Fibroblast of lung (primary cell): ENCODE results near the gene DMAC2. TPM values are rescaled to one million over a fixed set of nuclear protein-coding genes. Genes with fewer than 3 reads are reported as not detected.

ENCODE experiments used
- DNase-seq, 2 donors: peaks; one replicate each; pipeline versions ENCODE4 v3.0.0 to v3.0.0-alpha.2; 2010; ENCODE audit warnings: low read depth in 2 of 2
- H2AFZ ChIP-seq: 2 replicates; pipeline ENCODE4 v1.5.1; 2012; ENCODE audit warnings: low read length, control low read depth, inconsistent platforms
- H3K27ac ChIP-seq: 2 replicates; pipeline ENCODE4 v1.5.1; 2011; ENCODE audit warnings: low read length, control low read depth; ENCODE audit not compliant: insufficient read depth
- H3K27me3 ChIP-seq: 2 replicates; pipeline ENCODE4 v1.5.1; 2011; ENCODE audit warnings: mild to moderate bottlenecking, low read length; ENCODE audit not compliant: control insufficient read depth, insufficient read depth
- H3K36me3 ChIP-seq: 2 replicates; pipeline ENCODE4 v1.5.1; 2011; ENCODE audit warnings: low read length; ENCODE audit not compliant: control insufficient read depth, insufficient read depth
- H3K4me1 ChIP-seq: 2 replicates; pipeline ENCODE4 v1.5.1; 2011; ENCODE audit warnings: low read length; ENCODE audit not compliant: control insufficient read depth, insufficient read depth; ENCODE audit errors: extremely low read depth
- H3K4me2 ChIP-seq: 2 replicates; pipeline ENCODE4 v1.5.1; 2011; ENCODE audit warnings: low read length, control low read depth; ENCODE audit not compliant: insufficient read depth; ENCODE audit errors: extremely low read depth
- H3K4me3 ChIP-seq, 4 experiments: fragments of 200-600 bp in 1 of 4; sonication (generic) in 1 of 4; replicated peaks in 1 of 4; 2 replicates each; pipeline ENCODE4 v1.5.1; 2011 to 2016; ENCODE audit warnings: low read length in 4 of 4, low read depth in 3 of 4, mild to moderate bottlenecking in 3 of 4, control low read depth in 2 of 4, inconsistent platforms in 1 of 4, mixed read lengths in 1 of 4; ENCODE audit not compliant: insufficient read depth in 1 of 4; ENCODE audit errors: control extremely low read depth in 1 of 4
- H3K79me2 ChIP-seq: 2 replicates; pipeline ENCODE4 v1.5.1; 2012; ENCODE audit warnings: mild to moderate bottlenecking, low read length, inconsistent platforms; ENCODE audit not compliant: control insufficient read depth, insufficient read depth
- H3K9ac ChIP-seq: 2 replicates; pipeline ENCODE4 v1.5.1; 2011; ENCODE audit warnings: mild to moderate bottlenecking, low read length, control low read depth; ENCODE audit not compliant: insufficient read depth
- H3K9me3 ChIP-seq: 2 replicates; pipeline ENCODE4 v1.5.1; 2012; ENCODE audit warnings: low read depth, low read length; ENCODE audit not compliant: control insufficient read depth, insufficient read depth
- H4K20me1 ChIP-seq: 2 replicates; pipeline ENCODE4 v1.5.1; 2011; ENCODE audit warnings: low read length; ENCODE audit not compliant: control insufficient read depth, insufficient read depth; ENCODE audit errors: extremely low read depth
- EZH2 ChIP-seq: IDR thresholded peaks from 2 replicates; pipeline ENCODE4 v1.5.1; 2012; ENCODE audit warnings: low read length, control low read depth, mild to moderate bottlenecking; ENCODE audit errors: missing control alignments
- polyA plus RNA-seq, 2 donors: library from polyadenylated mRNA; depleted of rRNA in 1 of 2; stranded (reverse) in 1 of 2; unstranded in 1 of 2; fragments of >200 nt; gene quantifications; 2 replicates each; pipeline ENCODE4 v1.2.1, GENCODE V29; 2011 to 2012; ENCODE audit warnings: missing spikeins in 1 of 2
- total RNA-seq: library from RNA; depleted of rRNA; stranded (reverse); fragments of >200 nt; gene quantifications from 2 replicates; pipeline ENCODE4 v1.2.1, GENCODE V29; 2014
- TF ChIP-seq, protein P1 (sequence below), 2 donors: IDR thresholded peaks in 1 of 2; conservative IDR thresholded peaks in 1 of 2; 1 replicate in 1 of 2; 2 replicates in 1 of 2; pipeline ENCODE4 v1.5.1; 2011 to 2012; ENCODE audit warnings: low read length in 2 of 2, control low read depth in 1 of 2, inconsistent platforms in 1 of 2, low read depth in 1 of 2, mild to moderate bottlenecking in 1 of 2

DMAC2 gene
- total and polyA plus RNA-seq, 2 donors (not counting 1 experiment from before 2014, with no cell fraction given): 31.0 to 52.3 TPM

DNA sequence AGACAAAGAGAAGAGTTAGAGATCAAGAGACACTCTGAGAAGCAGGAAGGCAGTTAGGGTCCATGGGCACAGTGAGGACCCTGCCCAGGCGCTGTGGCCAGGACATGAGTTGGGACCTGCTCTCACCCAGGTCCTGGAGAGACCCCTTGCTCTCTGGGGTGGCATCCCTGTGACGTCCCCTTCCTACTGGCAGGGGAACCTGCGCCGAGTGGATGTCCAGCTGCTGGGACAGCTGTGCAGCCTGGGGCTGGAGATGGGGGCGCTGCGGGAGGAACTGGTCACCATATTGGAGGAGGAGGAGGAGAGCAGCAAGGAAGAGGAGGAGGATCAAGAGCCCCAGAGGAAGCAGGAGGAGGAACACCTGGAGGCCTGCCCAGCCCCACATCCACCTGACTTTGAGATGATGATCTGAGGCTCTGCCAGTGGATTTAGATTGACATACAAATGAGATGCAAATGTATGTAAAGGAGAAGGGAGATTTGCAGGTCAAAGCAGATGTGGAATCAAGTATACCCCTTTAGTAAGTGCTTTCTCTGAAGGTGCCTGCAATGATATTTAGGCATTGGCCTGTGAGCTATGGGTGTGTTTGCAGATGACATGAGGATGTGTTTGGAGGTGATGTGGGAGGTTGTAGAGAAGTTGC, 4.2 kb upstream of the DMAC2 start:
- H3K27me3 ChIP-seq: peaks cover 7% of the 10 kb centered on the region
- H3K4me3 ChIP-seq: no peak overlapping the region
- no peaks in the 10 kb centered on the region for H3K4me1 ChIP-seq
- H3K27ac ChIP-seq: no peak overlapping the region
- H2AFZ ChIP-seq: no peak overlapping the region
- DNase-seq: no peak
- H3K9me3 ChIP-seq: no peaks in the 10 kb centered on the region
- TF ChIP-seq, protein P1, sequence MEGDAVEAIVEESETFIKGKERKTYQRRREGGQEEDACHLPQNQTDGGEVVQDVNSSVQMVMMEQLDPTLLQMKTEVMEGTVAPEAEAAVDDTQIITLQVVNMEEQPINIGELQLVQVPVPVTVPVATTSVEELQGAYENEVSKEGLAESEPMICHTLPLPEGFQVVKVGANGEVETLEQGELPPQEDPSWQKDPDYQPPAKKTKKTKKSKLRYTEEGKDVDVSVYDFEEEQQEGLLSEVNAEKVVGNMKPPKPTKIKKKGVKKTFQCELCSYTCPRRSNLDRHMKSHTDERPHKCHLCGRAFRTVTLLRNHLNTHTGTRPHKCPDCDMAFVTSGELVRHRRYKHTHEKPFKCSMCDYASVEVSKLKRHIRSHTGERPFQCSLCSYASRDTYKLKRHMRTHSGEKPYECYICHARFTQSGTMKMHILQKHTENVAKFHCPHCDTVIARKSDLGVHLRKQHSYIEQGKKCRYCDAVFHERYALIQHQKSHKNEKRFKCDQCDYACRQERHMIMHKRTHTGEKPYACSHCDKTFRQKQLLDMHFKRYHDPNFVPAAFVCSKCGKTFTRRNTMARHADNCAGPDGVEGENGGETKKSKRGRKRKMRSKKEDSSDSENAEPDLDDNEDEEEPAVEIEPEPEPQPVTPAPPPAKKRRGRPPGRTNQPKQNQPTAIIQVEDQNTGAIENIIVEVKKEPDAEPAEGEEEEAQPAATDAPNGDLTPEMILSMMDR (conservative IDR thresholded peaks at IDR 0.05 in 1 of 2, IDR thresholded peaks at IDR 0.05 in 1 of 2; ENCODE audit: low read depth in 1 of 2, low read length in 2 of 2): no peak
- no peak for TF ChIP-seq EZH2
- no peak overlapping the region for H3K9ac ChIP-seq
- no peak overlapping the region for H3K4me2 ChIP-seq
- no peaks in the 10 kb centered on the region for H4K20me1 ChIP-seq
- H3K36me3 ChIP-seq: no peaks in the 10 kb centered on the region
- no peaks in the 10 kb centered on the region for H3K79me2 ChIP-seq

DNA sequence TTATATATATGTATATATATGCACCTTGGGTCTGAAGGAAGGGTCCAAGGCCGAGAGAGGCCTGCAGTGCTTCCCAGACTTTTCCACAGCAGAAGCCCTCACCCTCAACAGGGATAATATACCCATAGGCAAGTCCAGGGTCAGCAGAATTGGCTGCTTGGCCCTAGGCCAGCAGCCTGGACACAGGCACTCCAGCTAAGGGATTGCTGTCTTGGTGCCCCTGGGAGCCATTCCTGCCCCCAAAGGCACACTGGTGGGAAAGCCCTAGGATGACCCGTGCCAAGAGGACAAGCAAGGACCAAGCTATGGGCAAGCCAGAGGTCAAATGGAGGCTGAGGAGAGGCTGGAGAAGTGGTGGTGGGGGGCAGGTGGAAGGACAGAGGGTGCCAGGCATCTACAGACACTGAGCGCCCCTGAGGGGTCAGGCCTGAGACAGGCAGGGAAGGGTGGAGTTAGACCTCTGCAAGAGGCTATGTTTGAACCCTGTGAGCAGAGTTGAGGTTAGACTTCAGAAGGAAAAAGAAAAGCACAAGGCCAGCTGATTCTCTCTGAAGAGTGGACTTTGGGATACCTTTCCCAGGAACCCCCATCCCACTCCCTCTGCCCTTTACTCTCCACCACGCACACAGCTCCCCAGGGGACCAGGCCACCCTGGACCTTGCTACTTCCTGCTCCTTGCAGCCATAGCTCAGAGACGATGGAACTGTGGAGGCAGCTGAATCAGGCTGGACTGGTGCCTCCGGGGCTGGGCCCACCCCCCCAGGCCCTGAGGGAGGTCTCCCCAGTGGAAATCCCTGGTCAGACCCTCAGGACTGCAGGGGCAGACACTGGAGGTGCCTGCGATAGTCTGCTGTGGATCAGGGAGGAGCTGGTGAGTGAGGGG, 3.0 kb upstream of the DMAC2 start, which contains the start of gene ERICH4:
TSS of gene ERICH4 (plus strand) at position 684 of the 883 bp plus-strand sequence. CDS start at position 698, 14 bp downstream.
- Histone ChIP-seq H3K36me3 (peaks cover 2% of the 10 kb centered on the region), H3K79me2 (peaks cover 3% of the 10 kb centered on the region), H3K4me3 (no peak within 1 kb of the TSS), H3K9me3 (no peaks in the 10 kb centered on the region), H4K20me1 (no peaks in the 10 kb centered on the region), H3K27ac (no peak within 1 kb of the TSS), H3K4me2 (no peak within 1 kb of the TSS), H2AFZ (no peak within 1 kb of the TSS), H3K27me3 (peaks cover 7% of the 10 kb centered on the region), H3K9ac (no peak within 1 kb of the TSS), H3K4me1 (no peaks in the 10 kb centered on the region)
- TF ChIP-seq EZH2: no peak
- TF ChIP-seq, protein P1 (conservative IDR thresholded peaks at IDR 0.05 in 1 of 2, IDR thresholded peaks at IDR 0.05 in 1 of 2; ENCODE audit: low read depth in 1 of 2, low read length in 2 of 2): no peak
- no peak for DNase-seq

DNA sequence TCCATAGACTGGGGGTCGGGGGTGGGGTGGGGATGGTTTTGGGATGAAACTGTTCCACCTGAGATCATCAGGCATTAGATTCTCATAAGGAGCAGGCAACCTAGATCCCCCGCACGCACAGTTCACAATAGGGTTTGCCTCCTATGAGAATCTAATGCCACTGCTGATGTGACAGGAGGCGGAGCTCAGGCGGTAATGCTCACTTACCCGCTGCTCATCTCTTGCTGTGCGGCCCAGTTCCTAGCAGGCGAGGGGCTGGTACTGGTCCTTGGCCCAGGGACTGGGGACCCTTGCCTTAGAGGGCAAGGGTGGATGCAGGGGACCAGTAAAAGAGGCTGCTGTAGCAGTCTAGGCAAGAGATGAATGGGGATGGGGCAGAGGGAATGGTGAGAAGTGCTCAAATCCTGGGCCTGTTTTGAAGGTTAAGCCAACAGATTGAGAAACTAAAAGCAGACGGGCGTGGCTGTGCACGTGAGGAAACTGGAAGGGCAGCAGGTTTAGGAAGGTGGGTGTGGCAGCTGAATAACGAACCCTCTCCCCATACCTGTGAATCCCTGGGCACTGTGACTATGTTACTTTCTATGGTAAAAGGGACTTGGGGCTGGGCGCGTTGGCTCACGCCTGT, 1.7 kb upstream of the DMAC2 start:
- no peak overlapping the region for H3K9ac ChIP-seq
- DNase-seq: no peak
- H3K9me3 ChIP-seq: no peaks in the 10 kb centered on the region

More for the DNA sequence above, 1.7 kb upstream of the DMAC2 start:
- Histone ChIP-seq H3K27me3 (peaks cover 5% of the 10 kb centered on the region), H4K20me1 (no peaks in the 10 kb centered on the region), H3K4me2 (no peak overlapping the region), H3K79me2 (peaks cover 3% of the 10 kb centered on the region), H3K36me3 (peaks cover 2% of the 10 kb centered on the region), H2AFZ (no peak overlapping the region), H3K4me1 (no peaks in the 10 kb centered on the region), H3K4me3 (no peak overlapping the region), H3K27ac (no peak overlapping the region)
- TF ChIP-seq EZH2: no peak
- TF ChIP-seq, protein P1 (conservative IDR thresholded peaks at IDR 0.05 in 1 of 2, IDR thresholded peaks at IDR 0.05 in 1 of 2; ENCODE audit: low read depth in 1 of 2, low read length in 2 of 2): no peak
